Fibroblast of lung (primary cell): ENCODE results near the gene PTX4.

Experiments used
- CTCF ChIP-seq, 2 donors: IDR thresholded peaks in 1 of 2; conservative IDR thresholded peaks in 1 of 2; 1 replicate in 1 of 2; 2 replicates in 1 of 2; pipeline ENCODE4 v1.5.1; 2011 to 2012; ENCODE audit warnings: low read length in 2 of 2, control low read depth in 1 of 2, inconsistent platforms in 1 of 2, low read depth in 1 of 2, mild to moderate bottlenecking in 1 of 2
- EZH2 ChIP-seq: IDR thresholded peaks from 2 replicates; pipeline ENCODE4 v1.5.1; 2012; ENCODE audit warnings: low read length, control low read depth, mild to moderate bottlenecking; ENCODE audit errors: missing control alignments

- TF ChIP-seq CTCF (conservative IDR thresholded peaks at IDR 0.05 in 1 of 2, IDR thresholded peaks at IDR 0.05 in 1 of 2; ENCODE audit: low read depth in 1 of 2, low read length in 2 of 2), result no peak
- TF ChIP-seq EZH2, result no peak
Observed at GRCh38 chr16:1491327-1491726, 2.6 kb upstream of the PTX4 start.
